ENCODE measurements around the gene SELENON. TPM values are rescaled to one million over a fixed set of nuclear protein-coding genes. Genes with fewer than 3 reads are reported as not detected.

SELENON gene
- total RNA-seq, 1 experiment from 2014 or later: 63.1 TPM

- H3K36me3 ChIP-seq: peaks cover 4% of the 10 kb centered on the region
- no peak overlapping the region for H3K4me3 ChIP-seq
- no peaks in the 10 kb centered on the region for H3K4me1 ChIP-seq
- no peak for DNase-seq
- H3K27me3 ChIP-seq: no peaks in the 10 kb centered on the region
- H3K27ac ChIP-seq: no peak overlapping the region
- H3K9me3 ChIP-seq (replicated peaks): no peaks in the 10 kb centered on the region
Observed at GRCh38 chr1:25807480-25808390, 7.7 kb downstream of the SELENON start.

GRCh38 chr1:25808481-25809244, 8.7 kb downstream of the SELENON start:
- H3K36me3 ChIP-seq: peaks cover 4% of the 10 kb centered on the region
- no peaks in the 10 kb centered on the region for H3K9me3 ChIP-seq (replicated peaks)
- DNase-seq: no peak

GRCh38 chr1:25809283-25809926, 9.4 kb downstream of the SELENON start:
- Histone ChIP-seq H3K4me1 (peaks cover 2% of the 10 kb centered on the region; the same call in 1 of the 2 replicates), H3K36me3 (peaks cover 4% of the 10 kb centered on the region), H3K27me3 (no peaks in the 10 kb centered on the region), H3K27ac (no peak overlapping the region), H3K4me3 (no peak overlapping the region), H3K9me3 (replicated peaks) (no peaks in the 10 kb centered on the region)
- no peak for DNase-seq

More at GRCh38 chr1:25808481-25809244, 8.7 kb downstream of the SELENON start:
- no peaks in the 10 kb centered on the region for H3K27me3 ChIP-seq
- H3K4me3 ChIP-seq: no peak overlapping the region
- no peak overlapping the region for H3K27ac ChIP-seq
- H3K4me1 ChIP-seq: no peaks in the 10 kb centered on the region

- Histone ChIP-seq H3K36me3 (peaks cover 4% of the 10 kb centered on the region), H3K4me3 (no peak overlapping the region), H3K9me3 (replicated peaks) (no peaks in the 10 kb centered on the region), H3K27me3 (no peaks in the 10 kb centered on the region), H3K4me1 (peaks cover 6% of the 10 kb centered on the region; the same call in 1 of the 2 replicates), H3K27ac (no peak overlapping the region)
- peak in 1 of 2 experiments; percentile 43 for DNase-seq
Observed at GRCh38 chr1:25809929-25810328, 9.9 kb downstream of the SELENON start.

GRCh38 chr1:25810341-25811299, 10.6 kb downstream of the SELENON start:
- peaks cover 4% of the 10 kb centered on the region for H3K36me3 ChIP-seq
- peak; percentile 77 to 82 for DNase-seq

GRCh38 chr1:25811384-25812082, 11.5 kb downstream of the SELENON start:
- Histone ChIP-seq H3K4me3 (no peak overlapping the region), H3K36me3 (peaks cover 5% of the 10 kb centered on the region), H3K27me3 (no peaks in the 10 kb centered on the region), H3K27ac (no peak overlapping the region), H3K4me1 (peaks cover 6% of the 10 kb centered on the region; the same call in 1 of the 2 replicates), H3K9me3 (replicated peaks) (no peaks in the 10 kb centered on the region)
- no peak for DNase-seq

More at GRCh38 chr1:25810341-25811299, 10.6 kb downstream of the SELENON start:
- no peak overlapping the region for H3K4me3 ChIP-seq
- H3K4me1 ChIP-seq: peaks cover 6% of the 10 kb centered on the region; the same call in 1 of the 2 replicates
- no peak overlapping the region for H3K27ac ChIP-seq
- no peaks in the 10 kb centered on the region for H3K9me3 ChIP-seq (replicated peaks)
- no peaks in the 10 kb centered on the region for H3K27me3 ChIP-seq

GRCh38 chr1:25813071-25813733, 13.2 kb downstream of the SELENON start:
- H3K9me3 ChIP-seq (replicated peaks): no peaks in the 10 kb centered on the region
- no peak overlapping the region for H3K27ac ChIP-seq
- peaks cover 7% of the 10 kb centered on the region; the same call in 1 of the 2 replicates for H3K4me1 ChIP-seq
- no peak for DNase-seq
- peaks cover 5% of the 10 kb centered on the region for H3K36me3 ChIP-seq
- H3K27me3 ChIP-seq: no peaks in the 10 kb centered on the region
- no peak overlapping the region for H3K4me3 ChIP-seq

GRCh38 chr1:25813734-25814471, 13.9 kb downstream of the SELENON start:
- H3K27me3 ChIP-seq: no peaks in the 10 kb centered on the region
- H3K36me3 ChIP-seq: peaks cover 5% of the 10 kb centered on the region
- no peak overlapping the region for H3K27ac ChIP-seq
- H3K9me3 ChIP-seq (replicated peaks): no peaks in the 10 kb centered on the region
- no peak overlapping the region for H3K4me3 ChIP-seq
- no peak for DNase-seq
- H3K4me1 ChIP-seq: peaks cover 14% of the 10 kb centered on the region

GRCh38 chr1:25814549-25815087, 14.6 kb downstream of the SELENON start:
- Histone ChIP-seq H3K27me3 (no peaks in the 10 kb centered on the region), H3K36me3 (peaks cover 5% of the 10 kb centered on the region), H3K9me3 (replicated peaks) (no peaks in the 10 kb centered on the region), H3K4me1 (peaks cover 16% of the 10 kb centered on the region), H3K27ac (no peak overlapping the region), H3K4me3 (no peak overlapping the region)
- DNase-seq: peak in 1 of 2 experiments; percentile 55

- H3K36me3 ChIP-seq: peaks cover 5% of the 10 kb centered on the region
- peaks cover 16% of the 10 kb centered on the region for H3K4me1 ChIP-seq
- no peak overlapping the region for H3K4me3 ChIP-seq
- DNase-seq: no peak
- H3K27me3 ChIP-seq: no peaks in the 10 kb centered on the region
- H3K9me3 ChIP-seq (replicated peaks): no peaks in the 10 kb centered on the region
- no peak overlapping the region for H3K27ac ChIP-seq
Observed at GRCh38 chr1:25815208-25816111, 15.5 kb downstream of the SELENON start.

GRCh38 chr1:25816112-25816718, 16.2 kb downstream of the SELENON start:
- Histone ChIP-seq H3K4me1 (peaks cover 16% of the 10 kb centered on the region), H3K36me3 (peaks cover 4% of the 10 kb centered on the region), H3K27ac (no peak overlapping the region), H3K9me3 (replicated peaks) (no peaks in the 10 kb centered on the region), H3K4me3 (no peak overlapping the region), H3K27me3 (no peaks in the 10 kb centered on the region)
- DNase-seq: no peak
